Skeletal muscle tissue (tissue), 4 donors: ENCODE data around the gene ZNF212. TPM values are rescaled to one million over a fixed set of nuclear protein-coding genes. Genes with fewer than 3 reads are reported as not detected.
"Not testable (repeated sequence)": the region's sequence is repeated elsewhere in the genome, so short reads cannot be mapped to it uniquely, and the experiment has no call there.

Experiments
- H3K27ac ChIP-seq: one replicate; pipeline ENCODE4 v1.7.0; 2013; ENCODE audit warnings: mild to moderate bottlenecking, low read depth, low read length, inconsistent platforms
- H3K27me3 ChIP-seq, 3 donors: one replicate each; pipeline ENCODE4 v1.7.0; 2013; ENCODE audit warnings: low read length in 3 of 3; ENCODE audit not compliant: control insufficient read depth in 3 of 3, insufficient read depth in 3 of 3
- H3K36me3 ChIP-seq, 3 donors: one replicate each; pipeline ENCODE4 v1.7.0; 2013; ENCODE audit warnings: low read length in 3 of 3; ENCODE audit not compliant: control insufficient read depth in 3 of 3, insufficient read depth in 3 of 3
- H3K4me1 ChIP-seq, 3 donors: one replicate each; pipeline ENCODE4 v1.7.0; 2013; ENCODE audit warnings: low read length in 3 of 3, mild to moderate bottlenecking in 3 of 3; ENCODE audit not compliant: control insufficient read depth in 3 of 3, insufficient read depth in 3 of 3
- H3K4me3 ChIP-seq, 3 donors: one replicate each; pipeline ENCODE4 v1.7.0; 2013; ENCODE audit warnings: low read length in 3 of 3
- H3K9ac ChIP-seq, 3 donors: one replicate each; pipeline ENCODE4 v1.7.0; 2013; ENCODE audit warnings: low read length in 3 of 3, mild to moderate bottlenecking in 3 of 3, moderate library complexity in 2 of 3, low read depth in 1 of 3
- H3K9me3 ChIP-seq, 3 donors: one replicate each; pipeline ENCODE4 v1.7.0; 2013; ENCODE audit warnings: low read length in 3 of 3; ENCODE audit not compliant: control insufficient read depth in 3 of 3
- total RNA-seq: library from RNA; depleted of rRNA; stranded (reverse); fragments of >200 nt; gene quantifications from one replicate; pipeline ENCODE4 v1.2.3, GENCODE V29; 2014
- donor health status: Osteomylitis.

Gene ZNF212
- total RNA-seq, 1 donor from 2014 or later = 4.2 TPM

- H3K9ac ChIP-seq = peak within 1 kb of the TSS; percentile 88 to 91 (median 89)
- H3K27ac ChIP-seq = peak within 1 kb of the TSS; percentile 76
- H3K36me3 ChIP-seq = peaks cover 12 to 15% (median 15%) of the 10 kb centered on the region in 3 donors
- peak within 1 kb of the TSS; percentile 75 to 81 (median 78) for H3K4me3 ChIP-seq
- H3K27me3 ChIP-seq = no peaks in the 10 kb centered on the region
- no peaks in the 10 kb centered on the region for H3K9me3 ChIP-seq
- peaks cover 3 to 7% (median 5%) of the 10 kb centered on the region in 3 donors for H3K4me1 ChIP-seq
These were observed 22.6 kb downstream of the ZNF212 start, which contains the start of gene ZNF783 for GRCh38 chr7:149261829-149262617. Gene ZNF783 (plus strand): TSS chr7:149262196. CDS start chr7:149262334, 138 bp downstream.

DNA sequence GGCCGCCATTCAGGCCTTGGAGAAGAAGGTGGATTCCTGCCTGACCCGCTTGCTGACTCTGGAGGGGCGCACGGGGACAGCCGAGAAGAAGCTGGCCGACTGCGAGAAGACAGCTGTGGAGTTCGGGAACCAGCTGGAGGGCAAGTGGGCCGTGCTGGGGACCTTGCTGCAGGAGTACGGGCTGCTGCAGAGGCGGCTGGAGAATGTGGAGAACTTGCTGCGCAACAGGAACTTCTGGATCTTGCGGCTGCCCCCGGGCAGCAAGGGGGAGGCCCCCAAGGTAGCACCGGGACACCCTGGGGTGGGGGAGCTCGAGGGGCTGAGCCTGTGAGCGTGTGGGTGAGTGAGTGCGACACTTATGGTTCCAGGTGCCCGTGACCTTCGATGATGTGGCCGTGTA is 27.0 kb downstream of the ZNF212 start:
- peaks cover 20 to 35% (median 28%) of the 10 kb centered on the region in 3 donors for H3K36me3 ChIP-seq
- no peak overlapping the region for H3K9ac ChIP-seq
- H3K9me3 ChIP-seq = no peaks in the 10 kb centered on the region
- H3K4me3 ChIP-seq = no peak overlapping the region
- H3K27me3 ChIP-seq = no peaks in the 10 kb centered on the region
- peaks cover 3 to 5% (median 4%) of the 10 kb centered on the region in 3 donors for H3K4me1 ChIP-seq
- H3K27ac ChIP-seq = no peak overlapping the region

DNA sequence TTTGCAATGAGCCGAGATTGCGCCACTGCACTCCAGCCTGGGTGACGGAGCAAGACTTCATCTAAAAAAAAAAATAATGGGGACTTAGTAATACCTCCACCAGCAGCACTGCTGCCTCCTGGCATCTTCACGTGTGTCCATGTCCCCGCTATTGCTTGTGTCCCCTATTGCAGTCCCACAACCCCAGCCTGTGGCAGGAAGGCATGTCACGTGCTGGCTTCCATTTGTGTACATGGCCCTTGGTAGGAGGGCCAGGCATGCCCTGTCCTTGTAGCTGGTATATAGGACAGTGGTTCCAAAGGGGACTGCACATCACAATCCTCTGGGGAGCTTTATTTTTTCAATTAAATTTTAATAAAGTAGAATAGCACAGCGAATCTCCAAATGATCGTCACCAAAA is 28.3 kb downstream of the ZNF212 start:
- Histone ChIP-seq H3K9me3 (no peaks in the 10 kb centered on the region), H3K36me3 (peaks cover 20 to 38% (median 37%) of the 10 kb centered on the region in 3 donors), H3K4me3 (no peak overlapping the region), H3K4me1 (peaks cover 0 to 2% (median 0%) of the 10 kb centered on the region in 3 donors), H3K9ac (no peak overlapping the region), H3K27me3 (no peaks in the 10 kb centered on the region), H3K27ac (no peak overlapping the region)

GRCh38 chr7:149274424-149274823 is 35.0 kb downstream of the ZNF212 start:
- H3K9ac ChIP-seq, H3K4me3 ChIP-seq, H3K4me1 ChIP-seq, H3K27ac ChIP-seq, H3K27me3 ChIP-seq, H3K9me3 ChIP-seq: not testable (repeated sequence)
- peaks cover 27 to 41% (median 31%) of the 10 kb centered on the region in 3 donors for H3K36me3 ChIP-seq

DNA sequence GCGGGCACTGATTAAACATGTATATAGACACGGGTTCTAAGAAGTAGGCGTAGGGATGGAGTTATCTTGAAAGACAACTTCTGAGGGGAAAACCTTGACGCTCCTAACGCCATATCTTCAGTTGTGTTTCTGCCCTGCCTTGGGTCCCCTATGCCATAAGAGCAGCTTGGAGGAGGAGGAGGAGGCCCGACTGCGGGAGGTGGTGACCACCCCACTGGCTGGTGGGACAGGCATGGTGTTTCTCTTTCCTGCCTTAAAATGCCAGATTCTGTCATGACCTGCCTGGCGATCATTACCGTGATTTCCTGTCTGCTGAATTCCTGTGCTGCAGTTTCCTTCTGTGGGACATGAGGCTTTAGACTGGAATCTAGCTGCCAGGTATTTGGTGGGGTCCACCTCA is 38.4 kb downstream of the ZNF212 start:
- no peak overlapping the region for H3K9ac ChIP-seq
- H3K36me3 ChIP-seq = peaks cover 23 to 38% (median 32%) of the 10 kb centered on the region in 3 donors
- H3K4me3 ChIP-seq = no peak overlapping the region
- no peaks in the 10 kb centered on the region for H3K4me1 ChIP-seq
- H3K27ac ChIP-seq = no peak overlapping the region
- no peaks in the 10 kb centered on the region for H3K27me3 ChIP-seq
- no peaks in the 10 kb centered on the region for H3K9me3 ChIP-seq

GRCh38 chr7:149278396-149278795 is 38.9 kb downstream of the ZNF212 start:
- Histone ChIP-seq H3K9ac (no peak overlapping the region), H3K36me3 (peaks cover 19 to 38% (median 30%) of the 10 kb centered on the region in 3 donors), H3K9me3 (no peaks in the 10 kb centered on the region), H3K4me1 (no peaks in the 10 kb centered on the region), H3K27me3 (no peaks in the 10 kb centered on the region), H3K4me3 (no peak overlapping the region), H3K27ac (no peak overlapping the region)

GRCh38 chr7:149279111-149279743 is 39.8 kb downstream of the ZNF212 start:
- H3K27ac ChIP-seq = no peak overlapping the region
- H3K27me3 ChIP-seq = no peaks in the 10 kb centered on the region
- no peaks in the 10 kb centered on the region for H3K9me3 ChIP-seq
- peaks cover 19 to 38% (median 30%) of the 10 kb centered on the region in 3 donors for H3K36me3 ChIP-seq
- H3K4me1 ChIP-seq = peaks cover 0 to 2% (median 0%) of the 10 kb centered on the region in 3 donors
- no peak overlapping the region for H3K9ac ChIP-seq
- H3K4me3 ChIP-seq = no peak overlapping the region

GRCh38 chr7:149280151-149280550 is 40.7 kb downstream of the ZNF212 start:
- H3K4me1 ChIP-seq = peaks cover 3 to 10% (median 5%) of the 10 kb centered on the region in 3 donors
- H3K4me3 ChIP-seq = no peak overlapping the region
- no peaks in the 10 kb centered on the region for H3K27me3 ChIP-seq
- no peak overlapping the region for H3K27ac ChIP-seq
- no peak overlapping the region for H3K9ac ChIP-seq
- no peaks in the 10 kb centered on the region for H3K9me3 ChIP-seq
- H3K36me3 ChIP-seq = peaks cover 19 to 38% (median 30%) of the 10 kb centered on the region in 3 donors

- Histone ChIP-seq H3K27ac (no peak overlapping the region), H3K9me3 (no peaks in the 10 kb centered on the region), H3K4me3 (no peak overlapping the region), H3K36me3 (peaks cover 19 to 35% (median 30%) of the 10 kb centered on the region in 3 donors), H3K9ac (no peak overlapping the region), H3K27me3 (no peaks in the 10 kb centered on the region), H3K4me1 (peaks cover 9 to 17% (median 11%) of the 10 kb centered on the region in 3 donors)
These were observed 41.4 kb downstream of the ZNF212 start for GRCh38 chr7:149280661-149281507.
